Skeletal muscle satellite cell (primary cell): ENCODE measurements around the gene CYP2W1.

ENCODE experiments used
- H3K27me3 ChIP-seq: 2 replicates; pipeline ENCODE4 v1.7.0; 2013; ENCODE audit warnings: low read length; ENCODE audit not compliant: control insufficient read depth, insufficient read depth
- H3K36me3 ChIP-seq: 2 replicates; pipeline ENCODE4 v1.7.0; 2013; ENCODE audit warnings: mild to moderate bottlenecking, control low read depth, low read length; ENCODE audit not compliant: insufficient read depth
- H3K4me1 ChIP-seq: 2 replicates; pipeline ENCODE4 v1.7.0; 2013; ENCODE audit warnings: low read length; ENCODE audit not compliant: control insufficient read depth, insufficient read depth
- H3K4me2 ChIP-seq: 2 replicates; pipeline ENCODE4 v1.7.0; 2013; ENCODE audit warnings: mild to moderate bottlenecking, low read length
- H3K4me3 ChIP-seq: 2 replicates; pipeline ENCODE4 v1.7.0; 2013; ENCODE audit warnings: low read length
- H3K9ac ChIP-seq: 2 replicates; pipeline ENCODE4 v1.7.0; 2013; ENCODE audit warnings: mild to moderate bottlenecking, low read depth, low read length, moderate library complexity
- H3K9me3 ChIP-seq: replicated peaks from 2 replicates; pipeline ENCODE4 v1.7.0; 2013; ENCODE audit warnings: mild to moderate bottlenecking, control low read depth, low read length

The CYP2W1 gene

GRCh38 chr7:961546-962400, 21.2 kb upstream of the CYP2W1 start:
- H3K9ac ChIP-seq, result no peak overlapping the region
- no peaks in the 10 kb centered on the region for H3K9me3 ChIP-seq
- no peak overlapping the region for H3K4me3 ChIP-seq
- peaks cover 3% of the 10 kb centered on the region for H3K4me1 ChIP-seq
- peaks cover 32% of the 10 kb centered on the region for H3K27me3 ChIP-seq
- H3K36me3 ChIP-seq, result peaks cover 4% of the 10 kb centered on the region
- H3K4me2 ChIP-seq, result no peak overlapping the region

GRCh38 chr7:962401-963081, 20.4 kb upstream of the CYP2W1 start:
- no peak overlapping the region for H3K4me3 ChIP-seq
- H3K4me2 ChIP-seq, result no peak overlapping the region
- no peaks in the 10 kb centered on the region for H3K9me3 ChIP-seq
- H3K4me1 ChIP-seq, result peaks cover 3% of the 10 kb centered on the region
- peaks cover 12% of the 10 kb centered on the region for H3K36me3 ChIP-seq
- no peak overlapping the region for H3K9ac ChIP-seq
- peaks cover 26% of the 10 kb centered on the region for H3K27me3 ChIP-seq

- H3K4me2 ChIP-seq, result no peak overlapping the region
- no peak overlapping the region for H3K4me3 ChIP-seq
- no peak overlapping the region for H3K9ac ChIP-seq
- H3K27me3 ChIP-seq, result peaks cover 17% of the 10 kb centered on the region
- no peaks in the 10 kb centered on the region for H3K9me3 ChIP-seq
- peaks cover 21% of the 10 kb centered on the region for H3K36me3 ChIP-seq
- H3K4me1 ChIP-seq, result peaks cover 3% of the 10 kb centered on the region
These were observed 19.5 kb upstream of the CYP2W1 start for GRCh38 chr7:963236-964078.

GRCh38 chr7:964401-965231, 18.4 kb upstream of the CYP2W1 start:
- H3K9ac ChIP-seq, result no peak overlapping the region
- peaks cover 3% of the 10 kb centered on the region for H3K4me1 ChIP-seq
- no peaks in the 10 kb centered on the region for H3K9me3 ChIP-seq
- peaks cover 16% of the 10 kb centered on the region for H3K27me3 ChIP-seq
- H3K36me3 ChIP-seq, result peaks cover 31% of the 10 kb centered on the region
- H3K4me2 ChIP-seq, result no peak overlapping the region
- no peak overlapping the region for H3K4me3 ChIP-seq

- H3K4me2 ChIP-seq, result no peak overlapping the region
- H3K9me3 ChIP-seq, result no peaks in the 10 kb centered on the region
- H3K4me3 ChIP-seq, result no peak overlapping the region
- peaks cover 44% of the 10 kb centered on the region for H3K36me3 ChIP-seq
- H3K27me3 ChIP-seq, result peaks cover 16% of the 10 kb centered on the region
- H3K4me1 ChIP-seq, result peaks cover 3% of the 10 kb centered on the region
- H3K9ac ChIP-seq, result no peak overlapping the region
These were observed 16.5 kb upstream of the CYP2W1 start for GRCh38 chr7:966291-967069.

- no peak overlapping the region for H3K4me3 ChIP-seq
- peaks cover 11% of the 10 kb centered on the region for H3K27me3 ChIP-seq
- H3K9me3 ChIP-seq, result no peaks in the 10 kb centered on the region
- H3K4me1 ChIP-seq, result peaks cover 3% of the 10 kb centered on the region
- H3K4me2 ChIP-seq, result no peak overlapping the region
- no peak overlapping the region for H3K9ac ChIP-seq
- H3K36me3 ChIP-seq, result peaks cover 52% of the 10 kb centered on the region
These were observed 15.5 kb upstream of the CYP2W1 start for GRCh38 chr7:967361-968082.

- peaks cover 61% of the 10 kb centered on the region for H3K36me3 ChIP-seq
These were observed 14.5 kb upstream of the CYP2W1 start for GRCh38 chr7:968205-969105.

GRCh38 chr7:969403-969802, 13.6 kb upstream of the CYP2W1 start:
- Histone ChIP-seq H3K36me3 (peaks cover 61% of the 10 kb centered on the region), H3K4me2 (no peak overlapping the region), H3K4me3 (no peak overlapping the region), H3K9ac (no peak overlapping the region), H3K4me1 (peaks cover 3% of the 10 kb centered on the region), H3K9me3 (no peaks in the 10 kb centered on the region), H3K27me3 (no peaks in the 10 kb centered on the region)

More at GRCh38 chr7:968205-969105, 14.5 kb upstream of the CYP2W1 start:
- Histone ChIP-seq H3K4me1 (peaks cover 3% of the 10 kb centered on the region), H3K9me3 (no peaks in the 10 kb centered on the region), H3K4me2 (no peak overlapping the region), H3K27me3 (peaks cover 7% of the 10 kb centered on the region), H3K4me3 (no peak overlapping the region), H3K9ac (no peak overlapping the region)

- Histone ChIP-seq H3K9ac (no peak overlapping the region), H3K4me3 (no peak overlapping the region), H3K36me3 (peaks cover 61% of the 10 kb centered on the region)
These were observed 12.2 kb upstream of the CYP2W1 start for GRCh38 chr7:970744-971143.

More at GRCh38 chr7:970744-971143, 12.2 kb upstream of the CYP2W1 start:
- Histone ChIP-seq H3K4me2 (no peak overlapping the region), H3K9me3 (no peaks in the 10 kb centered on the region), H3K4me1 (peaks cover 3% of the 10 kb centered on the region), H3K27me3 (no peaks in the 10 kb centered on the region)
